CD14-positive monocyte (primary cell): ENCODE results near the gene DDX5. TPM values are rescaled to one million over a fixed set of nuclear protein-coding genes. Genes with fewer than 3 reads are reported as not detected.

Experiments
- DNase-seq, 3 donors: peaks; one replicate each; pipeline ENCODE4 v3.0.0-alpha.2; 2011 to 2022
- H2AFZ ChIP-seq: 2 replicates; pipeline ENCODE4 v1.6.0; 2012; ENCODE audit warnings: mild to moderate bottlenecking, low read depth, low read length, inconsistent platforms; ENCODE audit not compliant: insufficient read depth, poor library complexity, severe bottlenecking
- H3K27ac ChIP-seq, 2 donors: 1 replicate in 1 of 2; 2 replicates in 1 of 2; pipeline ENCODE4 v1.5.1; 2012 to 2013; ENCODE audit warnings: low read length in 2 of 2, control low read depth in 1 of 2, inconsistent platforms in 1 of 2, low read depth in 1 of 2, mild to moderate bottlenecking in 1 of 2
- H3K27me3 ChIP-seq, 2 donors: one replicate each; pipeline versions ENCODE4 v1.6.0 to v1.6.1; 2011 to 2013; ENCODE audit warnings: low read length in 2 of 2; ENCODE audit not compliant: control insufficient read depth in 2 of 2, insufficient read depth in 2 of 2
- H3K36me3 ChIP-seq, 2 donors: replicated peaks in 1 of 2; 1 replicate in 1 of 2; 2 replicates in 1 of 2; pipeline versions ENCODE4 v1.5.1 to v1.6.1; 2012 to 2013; ENCODE audit warnings: low read length in 2 of 2, control low read depth in 1 of 2, inconsistent platforms in 1 of 2, mild to moderate bottlenecking in 1 of 2; ENCODE audit not compliant: insufficient read depth in 2 of 2, control insufficient read depth in 1 of 2
- H3K4me1 ChIP-seq, 2 donors: 1 replicate in 1 of 2; 2 replicates in 1 of 2; pipeline versions ENCODE4 v1.5.1 to v1.6.1; 2012 to 2013; ENCODE audit warnings: low read length in 2 of 2, control low read depth in 1 of 2, inconsistent platforms in 1 of 2, mild to moderate bottlenecking in 1 of 2, moderate library complexity in 1 of 2; ENCODE audit not compliant: insufficient read depth in 2 of 2, control insufficient read depth in 1 of 2
- H3K4me2 ChIP-seq: replicated peaks from 2 replicates; pipeline ENCODE3; 2012; ENCODE audit warnings: low read length, moderate library complexity, mild to moderate bottlenecking; ENCODE audit not compliant: poor library complexity, severe bottlenecking; ENCODE audit errors: extremely low read depth
- H3K4me3 ChIP-seq, 3 experiments: fragments of 200-600 bp in 1 of 3; sonication (generic) in 1 of 3; replicated peaks in 1 of 3; 1 replicate in 2 of 3; 2 replicates in 1 of 3; pipeline ENCODE4 v1.5.1; 2011 to 2013; ENCODE audit warnings: low read length in 3 of 3, mild to moderate bottlenecking in 3 of 3, control low read depth in 2 of 3, low read depth in 2 of 3, inconsistent platforms in 1 of 3, moderate library complexity in 1 of 3
- H3K79me2 ChIP-seq: 2 replicates; pipeline ENCODE4 v1.6.0; 2012; ENCODE audit warnings: mild to moderate bottlenecking, control low read depth, inconsistent platforms, low read length, moderate library complexity; ENCODE audit not compliant: insufficient read depth
- H3K9ac ChIP-seq: 2 replicates; pipeline ENCODE4 v1.6.0; 2017; ENCODE audit warnings: low read length, mild to moderate bottlenecking; ENCODE audit not compliant: insufficient read depth, poor library complexity, severe bottlenecking
- H3K9me3 ChIP-seq, 2 donors: replicated peaks in 1 of 2; 1 replicate in 1 of 2; 2 replicates in 1 of 2; pipeline versions ENCODE4 v1.5.1 to v1.6.1; 2012 to 2013; ENCODE audit warnings: low read length in 2 of 2, control low read depth in 1 of 2; ENCODE audit not compliant: control insufficient read depth in 1 of 2, insufficient read depth in 1 of 2
- H4K20me1 ChIP-seq: 2 replicates; pipeline ENCODE4 v1.6.0; 2012; ENCODE audit warnings: mild to moderate bottlenecking, low read length, control low read depth, moderate library complexity; ENCODE audit not compliant: insufficient read depth
- H3K27ac Mint-ChIP-seq, 7 donors: one replicate each; pipeline ENCODE4 v1.8.0; 2020; ENCODE audit warnings: mild to moderate bottlenecking in 7 of 7, mixed read lengths in 7 of 7, moderate library complexity in 6 of 7, inconsistent platforms in 2 of 7
- H3K27me3 Mint-ChIP-seq, 3 donors: one replicate each; pipeline ENCODE4 v1.8.0; 2021 to 2022; ENCODE audit warnings: low read depth in 3 of 3, mild to moderate bottlenecking in 3 of 3, mixed read lengths in 3 of 3, moderate library complexity in 3 of 3, inconsistent platforms in 1 of 3
- H3K36me3 Mint-ChIP-seq, 2 donors: one replicate each; pipeline ENCODE4 v1.8.0; 2020; ENCODE audit warnings: mixed read lengths in 2 of 2, inconsistent platforms in 1 of 2, mild to moderate bottlenecking in 1 of 2
- H3K4me1 Mint-ChIP-seq: one replicate; pipeline ENCODE4 v1.8.0; 2020; ENCODE audit warnings: mild to moderate bottlenecking, mixed read lengths
- H3K4me3 Mint-ChIP-seq, 2 donors: one replicate each; pipeline ENCODE4 v1.8.0; 2020; ENCODE audit warnings: mild to moderate bottlenecking in 2 of 2, mixed read lengths in 2 of 2, moderate library complexity in 1 of 2
- H3K9me3 Mint-ChIP-seq, 7 donors: one replicate each; pipeline ENCODE4 v1.8.0; 2020 to 2022; ENCODE audit warnings: mixed read lengths in 7 of 7, mild to moderate bottlenecking in 6 of 7, moderate library complexity in 6 of 7, inconsistent platforms in 2 of 7
- CTCF ChIP-seq: fragments of 200-600 bp; IDR thresholded peaks from one replicate; pipeline ENCODE4 v1.8.0; 2022; ENCODE audit warnings: antibody characterized with exemption, mild to moderate bottlenecking
- WGBS: methylation state at CpG from one replicate; pipeline ENCODE4 v1.1.5; 2013; ENCODE audit warnings: missing lambda C conversion rate; ENCODE audit not compliant: insufficient coverage; 5-methylcytosine and 5-hydroxymethylcytosine counted together
- intact Hi-C, 2 donors: fragments of 100-400 bp; cut with micrococcal nuclease; formaldehyde crosslinking; loops; one replicate each; pipeline versions ENCODE4 v1.15.0 to v1.15.1; 2023
- polyA plus RNA-seq, 3 donors: library from polyadenylated mRNA; depleted of rRNA in 1 of 3; unstranded in 2 of 3; stranded (reverse) in 1 of 3; fragments of 300-500 nt in 2 of 3; fragments of >200 nt in 1 of 3; fragmentation: Illumina TruSeq in 2 of 3; gene quantifications; 1 replicate in 2 of 3; 2 replicates in 1 of 3; pipeline ENCODE4 v1.2.3, GENCODE V29; 2012 to 2021

Gene DDX5
- polyA plus RNA-seq, 3 donors: 642 to 2,061 (median 777) TPM

- Histone ChIP-seq H3K79me2 (peaks cover 73% of the 10 kb centered on the region), H3K27ac (peak overlapping the region; percentile 99 to 100), H3K4me1 (peaks cover 21 to 40% of the 10 kb centered on the region in 2 donors), H4K20me1 (peaks cover 43% of the 10 kb centered on the region), H2AFZ (peak overlapping the region; percentile 94), H3K27me3 (no peaks in the 10 kb centered on the region), H3K36me3 (peaks cover 42 to 57% of the 10 kb centered on the region in 2 donors), H3K4me2 (peak overlapping the region; percentile 94), H3K9me3 (no peaks in the 10 kb centered on the region), H3K4me3 (peak overlapping the region; percentile 91 to 99 (median 99)), H3K9ac (peak overlapping the region; percentile 99)
- peak overlapping the region; percentile 100 for H3K27ac Mint-ChIP-seq
- peak overlapping the region; percentile 99 to 100 for H3K4me3 Mint-ChIP-seq
- no peaks in the 10 kb centered on the region for H3K27me3 Mint-ChIP-seq
- peaks cover 51 to 53% of the 10 kb centered on the region in 2 donors for H3K36me3 Mint-ChIP-seq
- H3K4me1 Mint-ChIP-seq: peaks cover 27% of the 10 kb centered on the region
- peak in 2 of 3 donors; percentile 37 to 38 for DNase-seq
- intact Hi-C loops: no loop called here
- peak; percentile 44 for TF ChIP-seq CTCF
- H3K9me3 Mint-ChIP-seq: peaks cover 0 to 5% (median 2%) of the 10 kb centered on the region in 7 donors
- WGBS: 0% methylated on average over 7 of the region's 13 CpGs
Measured at GRCh38 chr17:64507413-64507782, 1.3 kb upstream of the DDX5 start.

GRCh38 chr17:64506576-64507412, 705 bp upstream of the DDX5 start, which contains the start of gene CEP95:
TSS of gene CEP95 (plus strand) at chr17:64506977. CDS start at chr17:64507098, 121 bp downstream.
- peaks cover 45 to 57% of the 10 kb centered on the region in 2 donors for H3K36me3 ChIP-seq
- H3K79me2 ChIP-seq: peaks cover 79% of the 10 kb centered on the region
- no peak for TF ChIP-seq CTCF
- peak within 1 kb of the TSS; percentile 91 to 99 (median 99) for H3K4me3 ChIP-seq
- H3K27me3 ChIP-seq: no peaks in the 10 kb centered on the region
- Mint-ChIP-seq H3K36me3 (peaks cover 56% of the 10 kb centered on the region in 2 donors), H3K4me3 (peak within 1 kb of the TSS; percentile 99 to 100), H3K9me3 (peaks cover 0 to 5% (median 2%) of the 10 kb centered on the region in 7 donors), H3K27me3 (no peaks in the 10 kb centered on the region), H3K4me1 (peaks cover 29% of the 10 kb centered on the region), H3K27ac (peak within 1 kb of the TSS; percentile 100)
- H3K9ac ChIP-seq: peak within 1 kb of the TSS; percentile 99
- intact Hi-C loops: no loop called here
- H3K4me2 ChIP-seq: peak within 1 kb of the TSS; percentile 94
- DNase-seq: peak; percentile 87 to 94 (median 93)
- peak within 1 kb of the TSS; percentile 94 for H2AFZ ChIP-seq
- H3K27ac ChIP-seq: peak within 1 kb of the TSS; percentile 99 to 100
- H4K20me1 ChIP-seq: peaks cover 49% of the 10 kb centered on the region
- H3K9me3 ChIP-seq: no peaks in the 10 kb centered on the region
- WGBS: under 1% methylated on average over 65 of the region's 77 CpGs
- peaks cover 21 to 40% of the 10 kb centered on the region in 2 donors for H3K4me1 ChIP-seq
